NCI-H345 treated with DMSO at 0.1 percent for 48 hours (cell line): ENCODE results near the gene SPAG4.

Experiments used
- DNase-seq: peaks from one replicate; lab custom pipeline; 2025; ENCODE audit not compliant: unreplicated experiment; lab: John Stamatoyannopoulos, UW

Gene SPAG4

GRCh38 chr20:35619196-35620095 lies 3.8 kb downstream of the SPAG4 start:
- DNase-seq: peak; percentile 80

GRCh38 chr20:35620818-35621559 lies 5.4 kb downstream of the SPAG4 start:
- DNase-seq: no peak

GRCh38 chr20:35621560-35621946 lies 5.9 kb downstream of the SPAG4 start:
- DNase-seq: no peak

GRCh38 chr20:35625584-35626385 lies 10.2 kb downstream of the SPAG4 start:
- DNase-seq: no peak

GRCh38 chr20:35626386-35627001 lies 10.9 kb downstream of the SPAG4 start:
- no peak for DNase-seq

- DNase-seq: no peak
Observed at GRCh38 chr20:35627121-35627520, 11.5 kb downstream of the SPAG4 start.

GRCh38 chr20:35629427-35630145 lies 14.0 kb downstream of the SPAG4 start:
- no peak for DNase-seq

- DNase-seq: no peak
Observed at GRCh38 chr20:35630636-35631035, 15.0 kb downstream of the SPAG4 start.

- no peak for DNase-seq
Observed at GRCh38 chr20:35632539-35633115, 17.0 kb downstream of the SPAG4 start.

GRCh38 chr20:35635652-35636051 lies 20.0 kb downstream of the SPAG4 start:
- no peak for DNase-seq

- no peak for DNase-seq
Observed at GRCh38 chr20:35636095-35636494, 20.5 kb downstream of the SPAG4 start.

- no peak for DNase-seq
Observed at GRCh38 chr20:35637276-35637675, 21.6 kb downstream of the SPAG4 start.

GRCh38 chr20:35638751-35639150 lies 23.1 kb downstream of the SPAG4 start:
- no peak for DNase-seq

GRCh38 chr20:35640724-35641123 lies 25.1 kb downstream of the SPAG4 start:
- DNase-seq: no peak

GRCh38 chr20:35641743-35642142 lies 26.1 kb downstream of the SPAG4 start:
- DNase-seq: no peak

GRCh38 chr20:35643045-35643444 lies 27.4 kb downstream of the SPAG4 start:
- no peak for DNase-seq

- no peak for DNase-seq
Observed at GRCh38 chr20:35644806-35645205, 29.2 kb downstream of the SPAG4 start.

GRCh38 chr20:35648836-35649235 lies 33.2 kb downstream of the SPAG4 start:
- no peak for DNase-seq

GRCh38 chr20:35650632-35651031 lies 35.0 kb downstream of the SPAG4 start:
- no peak for DNase-seq

- DNase-seq: no peak
Observed at GRCh38 chr20:35651958-35652357, 36.3 kb downstream of the SPAG4 start.
